Measurements from ENCODE around the gene BRD2.

GRCh38 chr6:33010356-33010755 is 42.0 kb downstream of the BRD2 start:
- no peak for TF ChIP-seq POLR2A (IDR thresholded peaks at IDR 0.05)
- no peak for TF ChIP-seq CTCF (IDR thresholded peaks at IDR 0.05)
- TF ChIP-seq POLR2AphosphoS5 (IDR thresholded peaks at IDR 0.05): no peak
- no peak for TF ChIP-seq EP300 (IDR thresholded peaks at IDR 0.05)

Data from upper lobe of left lung (tissue), 4 donors.